ENCODE results near the gene SAMD9L. TPM values are rescaled to one million over a fixed set of nuclear protein-coding genes. Genes with fewer than 3 reads are reported as not detected.

The SAMD9L gene
- total and polyA plus RNA-seq, 2 donors (not counting 1 experiment from before 2014, with no cell fraction given): 20.2 to 45.8 TPM

DNA sequence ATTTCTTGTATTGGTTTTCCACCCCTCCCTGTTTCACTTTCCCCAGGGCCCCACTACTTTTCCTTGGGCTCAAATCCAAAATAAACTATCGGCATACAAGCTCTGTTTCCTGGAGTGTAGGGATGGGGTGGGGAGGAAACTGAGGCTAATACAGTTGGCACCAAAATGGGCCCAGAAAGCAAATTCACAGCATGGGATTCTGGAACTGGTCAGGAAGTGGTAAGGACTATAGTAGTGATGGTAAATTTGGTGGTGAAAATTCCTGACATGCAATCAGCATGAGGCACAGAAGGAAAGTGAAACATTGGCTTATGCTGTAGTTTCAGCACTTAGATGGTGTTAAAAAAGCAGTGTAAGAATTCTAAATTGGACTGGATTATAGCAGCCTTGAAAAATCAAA, 8.7 kb upstream of the SAMD9L start:
- H3K4me1 Mint-ChIP-seq: no peaks in the 10 kb centered on the region
- no peaks in the 10 kb centered on the region for H3K27me3 ChIP-seq (replicated peaks in 1 of 4; ENCODE audit: control extremely low read depth in 1 of 4, control insufficient read depth in 3 of 4, insufficient read depth in 4 of 4, low read length in 3 of 4)
- H3K36me3 ChIP-seq (replicated peaks in 1 of 2; ENCODE audit: control extremely low read depth in 1 of 2, control insufficient read depth in 1 of 2, extremely low read depth in 1 of 2, insufficient read depth in 2 of 2, low read length in 1 of 2): no peaks in the 10 kb centered on the region
- no peak overlapping the region for H3K4me2 ChIP-seq (replicated peaks; ENCODE audit: low read depth, low read length, poor library complexity, severe bottlenecking)
- no peaks in the 10 kb centered on the region for H3K27me3 Mint-ChIP-seq
- no peaks in the 10 kb centered on the region for H4K20me1 ChIP-seq (ENCODE audit: control insufficient read depth, insufficient read depth, low read length, poor library complexity, severe bottlenecking)
- peaks cover 5% of the 10 kb centered on the region for H3K9me3 Mint-ChIP-seq (ENCODE audit: insufficient read depth)
- no peaks in the 10 kb centered on the region for H3K79me2 ChIP-seq (ENCODE audit: control insufficient read depth, insufficient read depth, low read length)
- intact Hi-C loops (cut with micrococcal nuclease): no loop called here
- no peaks in the 10 kb centered on the region for H3K4me1 ChIP-seq (ENCODE audit: control insufficient read depth in 2 of 2, insufficient read depth in 2 of 2, low read length in 2 of 2)
- CTCF ChIA-PET: no interaction called here
- no peak overlapping the region for H3K27ac Mint-ChIP-seq
- no peak overlapping the region for H3K4me3 Mint-ChIP-seq
- ATAC-seq (ENCODE audit: low read depth) (no peak), DNase-seq (no peak)
- no peak overlapping the region for H3K9ac ChIP-seq (ENCODE audit: low read length)
- POLR2A ChIA-PET: no interaction called here
- no peak overlapping the region for H2AFZ ChIP-seq (ENCODE audit: insufficient read depth, low read depth, low read length, poor library complexity, severe bottlenecking)
- H3K4me3 ChIP-seq (ENCODE audit: control extremely low read depth in 1 of 5, extremely low read depth in 1 of 5, insufficient read depth in 1 of 5, low read depth in 2 of 5, low read length in 4 of 5): no peak overlapping the region
- WGBS (ENCODE audit: insufficient coverage): no CpG with 5 or more reads among the region's 1 CpG
- TF ChIP-seq EZH2 (IDR thresholded peaks at IDR 0.05; ENCODE audit: borderline replicate concordance, insufficient read depth, low read depth, low read length, poor library complexity, severe bottlenecking): no peak
- TF ChIP-seq, protein P1, sequence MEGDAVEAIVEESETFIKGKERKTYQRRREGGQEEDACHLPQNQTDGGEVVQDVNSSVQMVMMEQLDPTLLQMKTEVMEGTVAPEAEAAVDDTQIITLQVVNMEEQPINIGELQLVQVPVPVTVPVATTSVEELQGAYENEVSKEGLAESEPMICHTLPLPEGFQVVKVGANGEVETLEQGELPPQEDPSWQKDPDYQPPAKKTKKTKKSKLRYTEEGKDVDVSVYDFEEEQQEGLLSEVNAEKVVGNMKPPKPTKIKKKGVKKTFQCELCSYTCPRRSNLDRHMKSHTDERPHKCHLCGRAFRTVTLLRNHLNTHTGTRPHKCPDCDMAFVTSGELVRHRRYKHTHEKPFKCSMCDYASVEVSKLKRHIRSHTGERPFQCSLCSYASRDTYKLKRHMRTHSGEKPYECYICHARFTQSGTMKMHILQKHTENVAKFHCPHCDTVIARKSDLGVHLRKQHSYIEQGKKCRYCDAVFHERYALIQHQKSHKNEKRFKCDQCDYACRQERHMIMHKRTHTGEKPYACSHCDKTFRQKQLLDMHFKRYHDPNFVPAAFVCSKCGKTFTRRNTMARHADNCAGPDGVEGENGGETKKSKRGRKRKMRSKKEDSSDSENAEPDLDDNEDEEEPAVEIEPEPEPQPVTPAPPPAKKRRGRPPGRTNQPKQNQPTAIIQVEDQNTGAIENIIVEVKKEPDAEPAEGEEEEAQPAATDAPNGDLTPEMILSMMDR (IDR thresholded peaks at IDR 0.05): no peak
- no peak overlapping the region for H3K27ac ChIP-seq (ENCODE audit: low read length in 2 of 2)
- H3K9me3 ChIP-seq (ENCODE audit: control extremely low read depth in 1 of 3, control insufficient read depth in 2 of 3, insufficient read depth in 1 of 3, low read length in 2 of 3): peaks cover 0 to 6% (median 3%) of the 10 kb centered on the region in 3 donors

DNA sequence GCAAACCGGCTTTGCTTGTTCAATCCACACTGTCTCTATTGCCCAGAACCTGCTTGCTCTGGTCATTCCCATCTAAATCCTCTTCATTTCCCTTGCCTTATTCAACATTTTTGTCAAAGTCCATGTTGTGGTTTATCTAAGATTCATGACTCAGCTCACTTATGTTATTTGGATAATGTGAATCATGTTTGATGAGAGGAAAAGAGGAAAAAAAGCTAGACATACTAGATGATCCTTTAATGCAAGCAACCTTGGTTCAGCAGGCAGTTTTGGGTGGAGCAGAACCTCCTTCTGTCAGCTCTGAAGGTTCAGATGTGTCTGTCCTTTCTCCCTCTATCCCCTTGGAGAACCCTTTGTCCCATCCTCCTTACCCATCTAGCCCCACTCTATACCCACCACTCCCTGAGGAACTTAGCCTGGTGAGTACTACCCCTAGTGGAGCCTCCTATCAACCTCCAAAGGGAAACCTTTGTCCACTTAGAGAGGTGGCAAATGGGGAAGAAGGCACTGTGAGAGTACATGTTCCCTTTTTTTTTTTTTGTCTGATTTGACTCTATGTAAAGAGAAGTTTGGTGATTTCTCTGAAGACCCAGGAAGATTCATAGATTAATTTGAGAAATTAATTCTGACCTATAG, 2.1 kb upstream of the SAMD9L start:
- Histone ChIP-seq H3K79me2 (ENCODE audit: control insufficient read depth, insufficient read depth, low read length) (peaks cover 30% of the 10 kb centered on the region), H3K27ac (ENCODE audit: low read length in 2 of 2) (peak overlapping the region in 1 of 2 donors; percentile 69), H3K36me3 (replicated peaks in 1 of 2; ENCODE audit: control extremely low read depth in 1 of 2, control insufficient read depth in 1 of 2, extremely low read depth in 1 of 2, insufficient read depth in 2 of 2, low read length in 1 of 2) (no peaks in the 10 kb centered on the region), H4K20me1 (ENCODE audit: control insufficient read depth, insufficient read depth, low read length, poor library complexity, severe bottlenecking) (peaks cover 3% of the 10 kb centered on the region), H3K4me2 (replicated peaks; ENCODE audit: low read depth, low read length, poor library complexity, severe bottlenecking) (peak overlapping the region; percentile 26), H3K9ac (ENCODE audit: low read length) (no peak overlapping the region), H3K4me3 (ENCODE audit: control extremely low read depth in 1 of 5, extremely low read depth in 1 of 5, insufficient read depth in 1 of 5, low read depth in 2 of 5, low read length in 4 of 5) (no peak overlapping the region), H2AFZ (ENCODE audit: insufficient read depth, low read depth, low read length, poor library complexity, severe bottlenecking) (peak overlapping the region; percentile 72), H3K4me1 (ENCODE audit: control insufficient read depth in 2 of 2, insufficient read depth in 2 of 2, low read length in 2 of 2) (peaks cover 36 to 39% of the 10 kb centered on the region in 2 donors), H3K27me3 (replicated peaks in 1 of 4; ENCODE audit: control extremely low read depth in 1 of 4, control insufficient read depth in 3 of 4, insufficient read depth in 4 of 4, low read length in 3 of 4) (no peaks in the 10 kb centered on the region), H3K9me3 (ENCODE audit: control extremely low read depth in 1 of 3, control insufficient read depth in 2 of 3, insufficient read depth in 1 of 3, low read length in 2 of 3) (no peaks in the 10 kb centered on the region)
- Mint-ChIP-seq H3K27me3 (no peaks in the 10 kb centered on the region), H3K27ac (peak overlapping the region; percentile 50), H3K4me3 (no peak overlapping the region), H3K4me1 (peaks cover 47% of the 10 kb centered on the region), H3K9me3 (ENCODE audit: insufficient read depth) (no peaks in the 10 kb centered on the region)
- POLR2A ChIA-PET: no interaction called here
- intact Hi-C loops (cut with micrococcal nuclease): no loop called here
- CTCF ChIA-PET: interaction anchor here (1.2 kb wide), 1 partner anchor 78 kb away, joined by 4 read pairs; no protein-coding TSS in a partner anchor
- TF ChIP-seq EZH2 (IDR thresholded peaks at IDR 0.05; ENCODE audit: borderline replicate concordance, insufficient read depth, low read depth, low read length, poor library complexity, severe bottlenecking): no peak
- TF ChIP-seq, protein P1 (IDR thresholded peaks at IDR 0.05): no peak
- WGBS (ENCODE audit: insufficient coverage): no CpG with 5 or more reads among the region's 1 CpG
- DNase-seq (peak; percentile 18), ATAC-seq (ENCODE audit: low read depth) (no peak)
